Right lobe of liver (tissue), 6 donors: ENCODE measurements around the gene TCP11L2. TPM values are rescaled to one million over a fixed set of nuclear protein-coding genes. Genes with fewer than 3 reads are reported as not detected.

Experiments used
- ATAC-seq, 4 donors: fragments of 200-7000 bp; cut with Tn5 transposase; one replicate each; pipeline ENCODE4 v1.9.1; 2020; ENCODE audit warnings: mild to moderate bottlenecking in 4 of 4, moderate library complexity in 4 of 4
- DNase-seq, 3 donors: peaks; one replicate each; pipeline ENCODE4 v3.0.0-alpha.2; 2020
- H3K27ac ChIP-seq, 3 donors: fragments of 200-600 bp; one replicate each; pipeline ENCODE4 v1.8.0; 2022
- H3K27me3 ChIP-seq, 2 donors: fragments of 200-600 bp; one replicate each; pipeline ENCODE4 v1.8.0; 2022
- H3K36me3 ChIP-seq, 4 donors: fragments of 200-600 bp; sonication (generic) in 1 of 4; one replicate each; pipeline versions ENCODE4 v1.5.1 to v1.8.0; 2017 to 2022; ENCODE audit warnings: control low read depth in 1 of 4
- H3K4me1 ChIP-seq, 4 donors: fragments of 200-600 bp; sonication (generic) in 1 of 4; one replicate each; pipeline versions ENCODE4 v1.5.1 to v1.8.0; 2017 to 2022; ENCODE audit warnings: control low read depth in 1 of 4
- H3K4me3 ChIP-seq, 3 donors: fragments of 200-600 bp; one replicate each; pipeline ENCODE4 v1.8.0; 2022
- H3K9me3 ChIP-seq, 4 donors: fragments of 200-600 bp; sonication (generic) in 1 of 4; one replicate each; pipeline versions ENCODE4 v1.5.1 to v1.8.0; 2017 to 2022; ENCODE audit warnings: control low read depth in 1 of 4
- POLR2A ChIP-seq: fragments of 450-650 bp; IDR thresholded peaks from one replicate; pipeline ENCODE4 v1.6.1; 2017; ENCODE audit warnings: antibody characterized with exemption, mild to moderate bottlenecking
- WGBS: methylation state at CpG from one replicate; pipeline ENCODE4 v1.1.6; 2018; ENCODE audit warnings: low coverage, low lambda C conversion rate; ENCODE audit not compliant: insufficient coverage; ENCODE audit errors: missing lambda C conversion rate; 5-methylcytosine and 5-hydroxymethylcytosine counted together
- intact Hi-C, 2 donors: fragments of 100-400 bp; cut with DNase I; formaldehyde crosslinking; loops; one replicate each; pipeline versions ENCODE4 v1.11.2 to v1.14.1; 2022
- total RNA-seq, 6 experiments: library from RNA; depleted of rRNA in 2 of 6; stranded (reverse); fragments of >200 nt in 2 of 6; fragmentation: NEBNext Ultra II Directional in 3 of 6; extraction: Animal tissue kit (Norgen Biotek cat#: 25700) in 3 of 6; gene quantifications; one replicate each; pipeline versions ENCODE4 v1.1.0 to v1.2.4, GENCODE V29; 2016 to 2023
- TF ChIP-seq, protein P1 (sequence below), 4 donors: fragments of 200-600 bp in 3 of 4; fragments of 450-650 bp in 1 of 4; IDR thresholded peaks; one replicate each; pipeline versions ENCODE4 v1.5.1 to v1.8.0; 2016 to 2022; ENCODE audit warnings: antibody characterized with exemption in 4 of 4, mild to moderate bottlenecking in 2 of 4
- donor health status: DM: no; HTN: yes; CAD: no.
- donor health status: DM: no; HTN: no; CAD: no.
- donor health status: DM: no; HTN: no; CAD: no.
- donor health status: DM: no; HTN: yes; CAD: no.
- donor health status: DM: no; HTN: yes; CAD: no.

The TCP11L2 gene
- total RNA-seq, 6 experiments from 2014 or later = 7.3 to 14.2 (median 10.5) TPM

DNA sequence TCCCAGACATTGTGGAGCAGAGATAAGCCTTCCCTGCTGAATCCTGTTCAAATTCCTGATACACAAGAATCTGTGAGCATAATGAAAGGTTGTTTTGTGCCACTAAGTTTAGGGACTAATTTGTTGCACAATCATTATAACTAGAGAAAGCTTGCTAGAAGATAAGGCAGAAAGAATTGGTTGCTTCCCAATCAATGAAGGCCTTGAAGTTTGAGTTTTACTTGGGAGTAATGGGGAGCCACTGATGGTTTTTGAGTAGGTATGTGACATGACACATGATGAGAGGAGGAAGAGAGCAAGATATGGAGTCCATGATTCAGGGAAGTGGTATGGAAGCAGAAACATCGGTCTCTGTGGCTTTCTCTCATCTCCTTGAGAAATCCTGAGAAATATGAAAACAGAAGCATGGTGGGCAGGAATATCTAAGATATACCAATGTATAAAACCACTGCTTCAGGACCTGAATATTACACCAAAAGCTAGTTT lies 13.3 kb upstream of the TCP11L2 start:
- WGBS = 89% methylated on average over 1 of the region's 1 CpG
- H3K4me3 ChIP-seq = no peak overlapping the region
- no peaks in the 10 kb centered on the region for H3K4me1 ChIP-seq
- no peak overlapping the region for H3K27ac ChIP-seq
- intact Hi-C loops = no loop called here
- TF ChIP-seq, protein P1, sequence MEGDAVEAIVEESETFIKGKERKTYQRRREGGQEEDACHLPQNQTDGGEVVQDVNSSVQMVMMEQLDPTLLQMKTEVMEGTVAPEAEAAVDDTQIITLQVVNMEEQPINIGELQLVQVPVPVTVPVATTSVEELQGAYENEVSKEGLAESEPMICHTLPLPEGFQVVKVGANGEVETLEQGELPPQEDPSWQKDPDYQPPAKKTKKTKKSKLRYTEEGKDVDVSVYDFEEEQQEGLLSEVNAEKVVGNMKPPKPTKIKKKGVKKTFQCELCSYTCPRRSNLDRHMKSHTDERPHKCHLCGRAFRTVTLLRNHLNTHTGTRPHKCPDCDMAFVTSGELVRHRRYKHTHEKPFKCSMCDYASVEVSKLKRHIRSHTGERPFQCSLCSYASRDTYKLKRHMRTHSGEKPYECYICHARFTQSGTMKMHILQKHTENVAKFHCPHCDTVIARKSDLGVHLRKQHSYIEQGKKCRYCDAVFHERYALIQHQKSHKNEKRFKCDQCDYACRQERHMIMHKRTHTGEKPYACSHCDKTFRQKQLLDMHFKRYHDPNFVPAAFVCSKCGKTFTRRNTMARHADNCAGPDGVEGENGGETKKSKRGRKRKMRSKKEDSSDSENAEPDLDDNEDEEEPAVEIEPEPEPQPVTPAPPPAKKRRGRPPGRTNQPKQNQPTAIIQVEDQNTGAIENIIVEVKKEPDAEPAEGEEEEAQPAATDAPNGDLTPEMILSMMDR (IDR thresholded peaks at IDR 0.05) = no peak
- no peak for TF ChIP-seq POLR2A
- no peaks in the 10 kb centered on the region for H3K27me3 ChIP-seq
- ATAC-seq = no peak
- no peak for DNase-seq
- no peaks in the 10 kb centered on the region for H3K36me3 ChIP-seq
- no peaks in the 10 kb centered on the region for H3K9me3 ChIP-seq

DNA sequence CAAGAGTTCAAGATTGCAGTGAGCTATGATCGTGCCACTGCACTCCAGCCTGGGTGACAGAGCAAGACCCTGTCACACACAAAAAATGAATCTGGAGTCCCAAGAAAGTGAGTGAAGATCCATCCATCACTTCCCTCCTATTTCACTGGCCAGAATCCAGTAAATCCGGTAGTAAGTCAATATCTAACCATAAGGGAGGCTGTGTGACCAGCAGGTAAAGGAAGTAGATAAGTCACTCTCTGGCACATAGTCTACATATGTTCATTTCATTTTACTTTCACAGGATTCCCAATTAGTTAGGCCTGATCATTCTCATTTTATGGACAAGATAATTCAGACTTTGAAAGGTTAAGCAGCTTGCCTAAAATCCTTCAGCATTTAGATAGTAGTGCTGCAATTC lies 11.9 kb upstream of the TCP11L2 start:
- no peak for ATAC-seq
- DNase-seq = no peak
- H3K9me3 ChIP-seq = no peaks in the 10 kb centered on the region
- no peaks in the 10 kb centered on the region for H3K27me3 ChIP-seq
- H3K4me1 ChIP-seq = no peaks in the 10 kb centered on the region
- H3K4me3 ChIP-seq = no peak overlapping the region
- no peak overlapping the region for H3K27ac ChIP-seq
- TF ChIP-seq POLR2A = no peak
- TF ChIP-seq, protein P1 (IDR thresholded peaks at IDR 0.05) = no peak
- intact Hi-C loops = no loop called here
- WGBS = 44% methylated on average over 2 of the region's 2 CpGs
- H3K36me3 ChIP-seq = no peaks in the 10 kb centered on the region

DNA sequence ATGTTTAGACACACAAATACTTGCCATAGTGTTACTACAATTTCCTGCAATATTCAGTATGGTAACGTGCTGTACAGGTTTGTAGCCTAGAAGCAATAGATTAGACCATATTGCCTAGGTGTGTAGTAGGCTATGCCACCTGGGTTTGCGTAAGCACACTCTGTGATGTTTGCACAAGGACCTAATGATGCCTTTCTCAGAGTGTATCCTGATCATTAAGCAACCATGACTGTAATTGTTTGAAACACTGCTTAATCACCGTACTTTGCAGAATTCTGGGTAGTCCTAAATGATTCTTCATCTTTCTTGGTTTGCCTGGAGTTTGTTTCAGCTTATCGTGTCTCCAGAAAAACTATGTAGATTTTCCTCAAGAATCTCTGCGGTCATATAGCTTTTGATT lies 11.2 kb upstream of the TCP11L2 start:
- no peak overlapping the region for H3K4me3 ChIP-seq
- no peak for DNase-seq
- H3K27ac ChIP-seq = no peak overlapping the region
- 57% methylated on average over 5 of the region's 5 CpGs for WGBS
- ATAC-seq = peak in 2 of 4 donors; percentile 32 to 51
- intact Hi-C loops = no loop called here
- TF ChIP-seq, protein P1 (IDR thresholded peaks at IDR 0.05) = no peak
- no peak for TF ChIP-seq POLR2A
- H3K4me1 ChIP-seq = no peaks in the 10 kb centered on the region
- H3K27me3 ChIP-seq = no peaks in the 10 kb centered on the region
- H3K36me3 ChIP-seq = no peaks in the 10 kb centered on the region
- no peaks in the 10 kb centered on the region for H3K9me3 ChIP-seq

DNA sequence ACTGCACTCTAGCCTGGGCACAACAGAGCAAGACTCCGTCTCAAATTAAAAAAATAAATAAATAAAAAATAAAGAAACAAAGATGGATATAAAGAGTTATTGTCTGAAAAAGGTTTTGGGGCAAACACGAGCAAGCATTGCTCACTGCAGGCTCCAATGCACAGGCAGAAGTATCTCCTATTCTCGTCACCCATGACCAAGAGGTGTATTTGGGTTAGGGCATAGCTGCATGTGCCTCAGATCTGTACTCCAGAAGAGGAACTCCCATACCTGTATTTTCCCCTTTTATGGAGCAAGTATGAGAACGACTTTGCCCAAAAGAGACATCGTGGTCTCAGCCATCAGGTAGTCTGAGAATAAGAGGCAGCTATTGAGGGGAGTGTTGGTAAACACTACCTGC lies 10.2 kb upstream of the TCP11L2 start:
- TF ChIP-seq POLR2A = no peak
- TF ChIP-seq, protein P1 (IDR thresholded peaks at IDR 0.05) = no peak
- DNase-seq (no peak), ATAC-seq (no peak)
- intact Hi-C loops = no loop called here
- Histone ChIP-seq H3K4me1 (no peaks in the 10 kb centered on the region), H3K9me3 (no peaks in the 10 kb centered on the region), H3K27me3 (no peaks in the 10 kb centered on the region), H3K36me3 (no peaks in the 10 kb centered on the region), H3K4me3 (no peak overlapping the region), H3K27ac (no peak overlapping the region)
- WGBS = 86% methylated on average over 2 of the region's 5 CpGs
